H1 (cell line): ENCODE data around the gene KCNJ5. TPM values are rescaled to one million over a fixed set of nuclear protein-coding genes. Genes with fewer than 3 reads are reported as not detected.

ENCODE experiments used
- CTCF ChIA-PET: fragments of 300-600 bp; sonication (Branson Sonifier 250); formaldehyde crosslinking; loops from one replicate; lab custom pipeline; 2021; ENCODE audit not compliant: partially characterized antibody; lab: Charles Lee
- POLR2A ChIA-PET: fragments of 300-600 bp; sonication (Branson Sonifier 250); formaldehyde crosslinking; loops from one replicate; lab custom pipeline; 2021; ENCODE audit warnings: inconsistent platforms; ENCODE audit not compliant: partially characterized antibody; lab: Charles Lee
- DNase-seq, 2 experiments: peaks; one replicate each; pipeline versions ENCODE4 v3.0.0 to v3.0.0-alpha.2; 2010 to 2022; ENCODE audit warnings: low spot score in 2 of 2, low read depth in 1 of 2, mixed read lengths in 1 of 2
- FAIRE-seq: peaks from 2 replicates; lab custom pipeline; 2011; peaks lifted over from hg19 to GRCh38; lab: Jason Lieb, UNC
- H2AFZ ChIP-seq: 2 replicates; pipeline ENCODE4 v1.8.1; 2012; ENCODE audit warnings: low read length, inconsistent platforms
- H2AK5ac ChIP-seq: 2 replicates; pipeline ENCODE4 v1.6.1; 2013; ENCODE audit warnings: low read depth, low read length
- H2BK120ac ChIP-seq: replicated peaks from 2 replicates; pipeline ENCODE3; 2013; ENCODE audit warnings: low read depth, low read length, inconsistent platforms
- H2BK12ac ChIP-seq: 2 replicates; pipeline ENCODE4 v1.6.1; 2013; ENCODE audit warnings: low read depth, low read length
- H2BK15ac ChIP-seq: 2 replicates; pipeline ENCODE4 v1.6.1; 2013; ENCODE audit warnings: low read length
- H2BK20ac ChIP-seq: 2 replicates; pipeline ENCODE4 v1.6.1; 2013; ENCODE audit warnings: low read length
- H2BK5ac ChIP-seq: 2 replicates; pipeline ENCODE4 v1.6.1; 2013; ENCODE audit warnings: low read depth, low read length
- H3K14ac ChIP-seq: 2 replicates; pipeline ENCODE4 v1.6.1; 2013; ENCODE audit warnings: inconsistent platforms; ENCODE audit not compliant: insufficient read length
- H3K18ac ChIP-seq: 2 replicates; pipeline ENCODE4 v1.6.1; 2013; ENCODE audit warnings: low read length; ENCODE audit errors: extremely low read depth
- H3K23ac ChIP-seq: 2 replicates; pipeline ENCODE4 v1.6.1; 2013; ENCODE audit warnings: inconsistent platforms; ENCODE audit not compliant: insufficient read length
- H3K23me2 ChIP-seq: 2 replicates; pipeline ENCODE4 v1.6.1; 2013; ENCODE audit warnings: low read depth, low read length
- H3K27ac ChIP-seq: 2 replicates; pipeline ENCODE4 v1.6.1; 2011; ENCODE audit warnings: low read depth, low read length, inconsistent platforms
- H3K27me3 ChIP-seq, 4 experiments: replicated peaks in 1 of 4; 1 replicate in 1 of 4; 2 replicates in 3 of 4; pipeline versions ENCODE4 v1.6.1 to v1.8.1; 2011 to 2013; ENCODE audit warnings: low read length in 3 of 4, mild to moderate bottlenecking in 3 of 4, inconsistent platforms in 2 of 4, mixed read lengths in 2 of 4, moderate library complexity in 1 of 4; ENCODE audit not compliant: control insufficient read depth in 3 of 4, insufficient read depth in 3 of 4; ENCODE audit errors: extremely low read depth in 1 of 4
- H3K36me3 ChIP-seq, 4 experiments: 2 replicates each; pipeline versions ENCODE4 v1.6.1 to v1.8.1; 2011 to 2013; ENCODE audit warnings: mild to moderate bottlenecking in 4 of 4, low read length in 3 of 4, moderate library complexity in 2 of 4, control low read depth in 1 of 4, inconsistent platforms in 1 of 4; ENCODE audit not compliant: insufficient read depth in 4 of 4, control insufficient read depth in 2 of 4
- H3K4ac ChIP-seq: replicated peaks from 2 replicates; pipeline ENCODE3; 2013; ENCODE audit warnings: low read length, low read depth, mixed read lengths, inconsistent platforms; ENCODE audit not compliant: insufficient read length
- H3K4me1 ChIP-seq, 4 experiments: replicated peaks in 1 of 4; 1 replicate in 1 of 4; 2 replicates in 3 of 4; pipeline versions ENCODE4 v1.6.1 to v1.8.1; 2011 to 2013; ENCODE audit warnings: low read length in 3 of 4, inconsistent platforms in 2 of 4, mixed read lengths in 1 of 4; ENCODE audit not compliant: insufficient read depth in 4 of 4, control insufficient read depth in 3 of 4
- H3K4me2 ChIP-seq, 2 experiments: 2 replicates each; pipeline versions ENCODE4 v1.6.1 to v1.8.1; 2011 to 2013; ENCODE audit warnings: low read depth in 2 of 2, low read length in 2 of 2, control low read depth in 1 of 2, inconsistent platforms in 1 of 2, mild to moderate bottlenecking in 1 of 2; ENCODE audit not compliant: insufficient read depth in 1 of 2
- H3K4me3 ChIP-seq, 4 experiments: fragments of 200-600, 300-600 bp in 1 of 4; sonication (generic), shearing (Covaris generic), sonication (Bioruptor Twin) in 1 of 4; 2 replicates each; pipeline versions ENCODE4 v1.5.1 to v1.8.1; 2011 to 2016; ENCODE audit warnings: low read length in 4 of 4, low read depth in 3 of 4, control low read depth in 2 of 4, inconsistent platforms in 2 of 4, mild to moderate bottlenecking in 2 of 4, mixed read lengths in 1 of 4, moderate library complexity in 1 of 4; ENCODE audit not compliant: insufficient read depth in 2 of 4; ENCODE audit errors: extremely low read depth in 1 of 4
- H3K56ac ChIP-seq: replicated peaks from 2 replicates; pipeline ENCODE3; 2013; ENCODE audit warnings: low read depth, mild to moderate bottlenecking, mixed read lengths, low read length, inconsistent platforms; ENCODE audit not compliant: insufficient read length
- H3K79me1 ChIP-seq: 2 replicates; pipeline ENCODE4 v1.6.1; 2013; ENCODE audit warnings: low read depth, low read length, control low read depth
- H3K79me2 ChIP-seq, 2 experiments: 2 replicates each; pipeline versions ENCODE4 v1.6.1 to v1.8.1; 2012 to 2013; ENCODE audit warnings: low read length in 2 of 2, mild to moderate bottlenecking in 2 of 2, inconsistent platforms in 1 of 2; ENCODE audit not compliant: insufficient read depth in 2 of 2, control insufficient read depth in 1 of 2
- H3K9ac ChIP-seq, 4 experiments: replicated peaks in 1 of 4; 1 replicate in 1 of 4; 2 replicates in 3 of 4; pipeline versions ENCODE4 v1.6.1 to v1.8.1; 2011 to 2013; ENCODE audit warnings: low read depth in 3 of 4, low read length in 3 of 4, control low read depth in 2 of 4, mild to moderate bottlenecking in 2 of 4, moderate library complexity in 2 of 4, inconsistent platforms in 1 of 4; ENCODE audit errors: extremely low read depth in 1 of 4
- H3K9me3 ChIP-seq, 2 experiments: 2 replicates each; pipeline versions ENCODE4 v1.6.1 to v1.8.1; 2012 to 2013; ENCODE audit warnings: mild to moderate bottlenecking in 2 of 2, moderate library complexity in 2 of 2, control low read depth in 1 of 2, inconsistent platforms in 1 of 2, low read depth in 1 of 2, low read length in 1 of 2, mixed read lengths in 1 of 2; ENCODE audit not compliant: insufficient read depth in 2 of 2
- H4K20me1 ChIP-seq, 2 experiments: replicated peaks in 1 of 2; 2 replicates each; pipeline versions ENCODE3 to v1.8.1; 2011 to 2013; ENCODE audit warnings: inconsistent platforms in 2 of 2, low read length in 2 of 2, mild to moderate bottlenecking in 1 of 2; ENCODE audit not compliant: insufficient read depth in 2 of 2, control insufficient read depth in 1 of 2
- H4K5ac ChIP-seq: 2 replicates; pipeline ENCODE4 v1.6.1; 2013; ENCODE audit warnings: low read length, low read depth, mixed read lengths, inconsistent platforms; ENCODE audit not compliant: insufficient read length
- H4K8ac ChIP-seq: 2 replicates; pipeline ENCODE4 v1.8.0; 2013; ENCODE audit warnings: mild to moderate bottlenecking, moderate library complexity, low read length, inconsistent platforms; ENCODE audit not compliant: insufficient read depth; ENCODE audit errors: extremely low read depth
- H4K91ac ChIP-seq: replicated peaks from 2 replicates; pipeline ENCODE3; 2013; ENCODE audit warnings: low read length, mixed read lengths, inconsistent platforms; ENCODE audit not compliant: insufficient read length
- BACH1 ChIP-seq: IDR thresholded peaks from 2 replicates; pipeline ENCODE4 v1.6.1; 2012; ENCODE audit warnings: low read length, improper control_type of control experiment
- CHD2 ChIP-seq: IDR thresholded peaks from 2 replicates; pipeline ENCODE4 v1.6.1; 2012; ENCODE audit warnings: low read length, improper control_type of control experiment
- CREB1 ChIP-seq: IDR thresholded peaks from 2 replicates; pipeline ENCODE4 v1.6.1; 2012; ENCODE audit warnings: inconsistent platforms
- JUND ChIP-seq: IDR thresholded peaks from 2 replicates; pipeline ENCODE4 v1.6.1; 2011; ENCODE audit warnings: mild to moderate bottlenecking, improper control_type of control experiment, low read length
- POLR2AphosphoS5 ChIP-seq: IDR thresholded peaks from 2 replicates; pipeline ENCODE4 v1.6.1; 2011; ENCODE audit warnings: low read depth, low read length
- POU5F1 ChIP-seq: IDR thresholded peaks from 2 replicates; pipeline ENCODE4 v1.6.1; 2011; ENCODE audit warnings: low read depth, mild to moderate bottlenecking, low read length, moderate library complexity
- RAD21 ChIP-seq, 2 experiments: IDR thresholded peaks in 1 of 2; conservative IDR thresholded peaks in 1 of 2; 2 replicates each; pipeline ENCODE4 v1.6.1; 2011; ENCODE audit warnings: low read depth in 2 of 2, low read length in 2 of 2, improper control_type of control experiment in 1 of 2, inconsistent platforms in 1 of 2, mild to moderate bottlenecking in 1 of 2, moderate library complexity in 1 of 2
- RXRA ChIP-seq: IDR thresholded peaks from 2 replicates; pipeline ENCODE4 v1.6.1; 2011; ENCODE audit warnings: low read depth, mild to moderate bottlenecking, low read length, moderate library complexity; ENCODE audit not compliant: insufficient read depth
- SIX5 ChIP-seq: IDR thresholded peaks from 2 replicates; pipeline ENCODE4 v1.6.1; 2011; ENCODE audit warnings: mild to moderate bottlenecking, low read depth, low read length
- SP4 ChIP-seq: IDR thresholded peaks from 2 replicates; pipeline ENCODE4 v1.6.1; 2012; ENCODE audit warnings: low read length, inconsistent platforms
- ZNF274 ChIP-seq: IDR thresholded peaks from 2 replicates; pipeline ENCODE4 v1.7.0; 2012; ENCODE audit warnings: low read length, borderline replicate concordance; ENCODE audit errors: extremely low read depth
- WGBS, 2 experiments: shearing (Covaris generic) in 1 of 2; methylation state at CpG; one replicate each; pipeline versions ENCODE4 v1.1.6 to v1.1.7; 2013 to 2015; ENCODE audit warnings: low lambda C conversion rate in 2 of 2, mixed read lengths in 2 of 2, inconsistent platforms in 1 of 2, low coverage in 1 of 2, missing lambda C conversion rate in 1 of 2; ENCODE audit not compliant: insufficient replicate concordance in 2 of 2, insufficient coverage in 1 of 2, insufficient read length in 1 of 2; ENCODE audit errors: extremely low coverage in 1 of 2, missing lambda C conversion rate in 1 of 2; 5-methylcytosine and 5-hydroxymethylcytosine counted together
- polyA plus RNA-seq, 7 experiments: library from polyadenylated mRNA; depleted of rRNA in 3 of 7; stranded (reverse) in 5 of 7; unstranded in 2 of 7; fragments of >200 nt in 5 of 7; fragments of 200-250 nt in 2 of 7; gene quantifications; 1 replicate in 5 of 7; 2 replicates in 1 of 7; 4 replicates in 1 of 7; pipeline versions ENCODE4 v1.2.1 to v1.2.3, GENCODE V29; 2011 to 2013; ENCODE audit warnings: missing spikeins in 2 of 7, mixed read lengths in 2 of 7
- total RNA-seq: library from RNA; stranded (reverse); fragmentation: NEBNext Ultra II Directional; extraction: Animal tissue kit (Norgen Biotek cat#: 25700); gene quantifications from 2 replicates; pipeline ENCODE4 v1.2.1, GENCODE V29; 2021
- TF ChIP-seq, protein P1 (sequence below): IDR thresholded peaks from 2 replicates; pipeline ENCODE4 v1.6.1; 2012; ENCODE audit warnings: inconsistent platforms

The KCNJ5 gene
- total and polyA plus RNA-seq, 2 of the 8 experiments (the other 6 are each of a cell fraction or from before 2014, with no cell fraction given), result 0.05 TPM; not detected in 1

DNA sequence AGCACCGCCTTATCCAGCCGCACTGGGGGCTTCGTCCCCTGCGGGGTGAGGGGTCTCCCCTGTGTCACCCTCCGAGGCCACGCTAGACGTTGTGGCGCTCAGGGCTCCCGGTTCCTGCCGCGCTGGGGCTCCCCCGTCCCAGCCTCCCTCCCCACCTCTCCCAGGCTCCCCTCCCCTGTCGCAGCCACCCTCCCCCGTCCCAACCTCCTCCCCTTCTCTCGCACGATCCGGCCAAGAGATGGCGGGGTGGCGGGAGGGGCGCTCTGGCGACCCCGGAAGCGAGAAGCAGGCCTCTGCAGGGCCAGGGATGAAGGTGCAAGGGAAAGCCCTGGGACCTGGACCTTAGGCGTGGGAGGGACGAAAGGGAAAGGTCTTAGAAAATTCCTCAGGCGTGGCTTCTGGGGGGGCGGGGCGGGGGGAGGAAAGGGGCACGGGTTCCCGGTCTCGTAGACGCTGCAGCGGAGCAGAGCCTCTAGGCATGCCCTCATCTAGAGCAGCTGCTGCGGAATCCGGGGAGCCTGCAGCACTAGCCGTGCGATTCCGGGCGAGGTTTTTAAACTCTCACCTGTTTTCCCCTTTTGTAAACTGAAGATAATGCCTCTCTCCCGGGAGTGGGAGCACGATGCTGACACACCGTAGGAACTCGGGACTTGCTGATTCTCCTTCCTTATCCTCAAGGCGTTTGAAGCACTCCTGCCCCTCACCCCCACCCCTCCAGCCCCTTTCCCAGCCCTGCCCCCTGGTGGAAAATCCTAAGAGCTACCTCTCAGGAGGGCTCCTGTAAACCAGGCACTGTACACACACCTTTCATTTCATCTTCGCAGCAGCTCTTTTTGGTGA lies 14.4 kb downstream of the KCNJ5 start:
- Histone ChIP-seq H3K9me3 (no peaks in the 10 kb centered on the region; a peak in 2 of 4 replicates), H4K20me1 (peaks cover 2 to 14% of the 10 kb centered on the region in 2 experiments), H3K14ac (no peak overlapping the region), H2BK12ac (no peak overlapping the region), H3K23ac (no peak overlapping the region), H3K36me3 (no peaks in the 10 kb centered on the region), H3K18ac (peak overlapping the region; percentile 49; the same call in 1 of the 2 replicates), H4K5ac (no peak overlapping the region), H3K27ac (no peak overlapping the region), H3K56ac (no peak overlapping the region), H4K91ac (no peak overlapping the region), H2BK20ac (no peak overlapping the region), H2BK5ac (no peak overlapping the region), H2BK120ac (no peak overlapping the region), H3K79me1 (no peaks in the 10 kb centered on the region), H4K8ac (no peak overlapping the region), H2AK5ac (no peak overlapping the region), H2BK15ac (no peak overlapping the region), H2AFZ (no peak overlapping the region), H3K27me3 (peaks cover 45 to 67% (median 61%) of the 10 kb centered on the region in 4 experiments), H3K23me2 (peaks cover 6% of the 10 kb centered on the region; the same call in 1 of the 2 replicates), H3K4me1 (peaks cover 11 to 30% (median 23%) of the 10 kb centered on the region in 4 experiments), H3K4ac (no peak overlapping the region), H3K79me2 (no peaks in the 10 kb centered on the region), H3K4me3 (peak overlapping the region; percentile 49 to 68 (median 54)), H3K9ac (no peak overlapping the region), H3K4me2 (peak overlapping the region; percentile 80 to 84)
- WGBS, 2 experiments, result 4% methylated on average over 21 of the region's 45 CpGs; no CpG with 5 or more reads in 1 of the 2 experiments
- DNase-seq (peak in 1 of 2 experiments; percentile 80), FAIRE-seq (peak; percentile 28)
- POLR2A ChIA-PET, result interaction anchor here (1.0 to 2.7 kb wide), 3 partner anchors 11 to 15 kb away, joined by 3 to 19 read pairs (median 4); partner anchors contain the start of gene KCNJ5
- CTCF ChIA-PET, result interaction anchor here (0.8 to 14.9 kb wide), 20 partner anchors 9 to 64 kb away, joined by 3 to 332 read pairs (median 4); partner anchors contain the start of genes KCNJ1, KCNJ5 and TP53AIP1
- no peak for TF ChIP-seq SP4
- TF ChIP-seq RAD21 (IDR thresholded peaks at IDR 0.05 in 1 of 2, conservative IDR thresholded peaks at IDR 0.05 in 1 of 2; ENCODE audit: low read depth in 2 of 2, low read length in 2 of 2), result peak; percentile 25 to 39; a peak in 2 of 4 replicates
- no peak for TF ChIP-seq JUND
- no peak for TF ChIP-seq CHD2
- TF ChIP-seq BACH1, result no peak
- no peak for TF ChIP-seq RXRA
- no peak for TF ChIP-seq ZNF274
- no peak for TF ChIP-seq POU5F1
- TF ChIP-seq POLR2AphosphoS5, result no peak
- no peak for TF ChIP-seq SIX5
- no peak for TF ChIP-seq CREB1
- TF ChIP-seq, protein P1, sequence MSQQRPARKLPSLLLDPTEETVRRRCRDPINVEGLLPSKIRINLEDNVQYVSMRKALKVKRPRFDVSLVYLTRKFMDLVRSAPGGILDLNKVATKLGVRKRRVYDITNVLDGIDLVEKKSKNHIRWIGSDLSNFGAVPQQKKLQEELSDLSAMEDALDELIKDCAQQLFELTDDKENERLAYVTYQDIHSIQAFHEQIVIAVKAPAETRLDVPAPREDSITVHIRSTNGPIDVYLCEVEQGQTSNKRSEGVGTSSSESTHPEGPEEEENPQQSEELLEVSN, result no peak
